HUDEP-2 (cell line): ENCODE data around the gene ZNF200.
"Not testable (repeated sequence)": the region's sequence is repeated elsewhere in the genome, so short reads cannot be mapped to it uniquely, and the experiment has no call there.

Source experiments
- DNase-seq, 76 experiments: peaks; one replicate each; lab custom pipeline; 2025; ENCODE audit not compliant: unreplicated experiment in 76 of 76; lab: John Stamatoyannopoulos, UW

ZNF200 gene

GRCh38 chr16:3202903-3203539 is 31.9 kb downstream of the ZNF200 start:
- no peak for DNase-seq

- DNase-seq: no peak
Measured at GRCh38 chr16:3198334-3199072, 36.5 kb downstream of the ZNF200 start.

GRCh38 chr16:3197694-3198333 is 37.1 kb downstream of the ZNF200 start:
- not testable (repeated sequence) for DNase-seq

GRCh38 chr16:3195975-3196374 is 39.0 kb downstream of the ZNF200 start:
- peak in 22 of 76 experiments; percentile 5 to 84 (median 34) for DNase-seq

- peak in 21 of 76 experiments; percentile 2 to 42 (median 19) for DNase-seq
Measured at GRCh38 chr16:3194792-3195191, 40.2 kb downstream of the ZNF200 start.

GRCh38 chr16:3193221-3194212 is 41.4 kb downstream of the ZNF200 start:
- DNase-seq: no peak

GRCh38 chr16:3192476-3193019 is 42.4 kb downstream of the ZNF200 start:
- no peak for DNase-seq

GRCh38 chr16:3190949-3191353 is 44.0 kb downstream of the ZNF200 start:
- peak in 6 of 76 experiments; percentile 14 to 47 (median 32) for DNase-seq

- peak in 1 of 76 experiments; percentile 6 for DNase-seq
Measured at GRCh38 chr16:3189869-3190268, 45.1 kb downstream of the ZNF200 start.

- peak in 68 of 76 experiments; percentile 29 to 90 (median 71) for DNase-seq
Measured at GRCh38 chr16:3188925-3189825, 45.8 kb downstream of the ZNF200 start.

GRCh38 chr16:3188675-3188924 is 46.4 kb downstream of the ZNF200 start:
- no peak for DNase-seq

GRCh38 chr16:3187798-3188674 is 46.9 kb downstream of the ZNF200 start, which contains the start of gene OR1F1:
Gene OR1F1 (plus strand): TSS chr16:3188204.
- peak in 65 of 76 experiments; percentile 17 to 80 (median 51) for DNase-seq

- peak in 1 of 76 experiments; percentile 4 for DNase-seq
Measured at GRCh38 chr16:3186946-3187690, 47.8 kb downstream of the ZNF200 start.

GRCh38 chr16:3183445-3184139 is 51.4 kb downstream of the ZNF200 start:
- peak in 14 of 76 experiments; percentile 27 to 67 (median 46) for DNase-seq

GRCh38 chr16:3182608-3183444 is 52.1 kb downstream of the ZNF200 start:
- peak in 68 of 76 experiments; percentile 25 to 90 (median 74) for DNase-seq

- not testable (repeated sequence) for DNase-seq
Measured at GRCh38 chr16:3182293-3182607, 52.7 kb downstream of the ZNF200 start.
